Muscle layer of duodenum (tissue), 2 donors: ENCODE results near the gene KDM4C.
A peak's percentile ranks its signal among the peaks of the same experiment; 100 is the strongest.
"Not testable (repeated sequence)": the region's sequence is repeated elsewhere in the genome, so short reads cannot be mapped to it uniquely, and the experiment has no call there.

Source experiments
- H3K27ac ChIP-seq: one replicate; pipeline ENCODE4 v1.7.0; 2013; ENCODE audit warnings: mild to moderate bottlenecking, low read length
- H3K27me3 ChIP-seq: one replicate; pipeline ENCODE4 v1.7.0; 2013; ENCODE audit warnings: low read depth, mild to moderate bottlenecking, control low read depth, low read length
- H3K36me3 ChIP-seq, 2 donors: one replicate each; pipeline ENCODE4 v1.7.0; 2013; ENCODE audit warnings: low read length in 2 of 2, control low read depth in 1 of 2, mild to moderate bottlenecking in 1 of 2; ENCODE audit not compliant: insufficient read depth in 2 of 2, control insufficient read depth in 1 of 2
- H3K4me1 ChIP-seq, 2 donors: one replicate each; pipeline ENCODE4 v1.7.0; 2013; ENCODE audit warnings: low read length in 2 of 2, mild to moderate bottlenecking in 2 of 2, control low read depth in 1 of 2, moderate library complexity in 1 of 2; ENCODE audit not compliant: insufficient read depth in 2 of 2, control insufficient read depth in 1 of 2
- H3K4me3 ChIP-seq, 2 donors: one replicate each; pipeline ENCODE4 v1.7.0; 2013; ENCODE audit warnings: low read length in 2 of 2, low read depth in 1 of 2, mild to moderate bottlenecking in 1 of 2
- H3K9me3 ChIP-seq, 2 donors: one replicate each; pipeline ENCODE4 v1.7.0; 2013; ENCODE audit warnings: low read length in 2 of 2, control low read depth in 1 of 2, mild to moderate bottlenecking in 1 of 2; ENCODE audit not compliant: control insufficient read depth in 1 of 2
- donor health status: healthy.

KDM4C gene

GRCh38 chr9:6783753-6784152, 26.0 kb downstream of the KDM4C start:
- H3K9me3 ChIP-seq, result no peaks in the 10 kb centered on the region
- H3K27me3 ChIP-seq, result no peaks in the 10 kb centered on the region
- no peaks in the 10 kb centered on the region for H3K36me3 ChIP-seq
- H3K27ac ChIP-seq, result no peak overlapping the region
- no peak overlapping the region for H3K4me3 ChIP-seq
- peaks cover 10 to 22% of the 10 kb centered on the region in 2 donors for H3K4me1 ChIP-seq

DNA sequence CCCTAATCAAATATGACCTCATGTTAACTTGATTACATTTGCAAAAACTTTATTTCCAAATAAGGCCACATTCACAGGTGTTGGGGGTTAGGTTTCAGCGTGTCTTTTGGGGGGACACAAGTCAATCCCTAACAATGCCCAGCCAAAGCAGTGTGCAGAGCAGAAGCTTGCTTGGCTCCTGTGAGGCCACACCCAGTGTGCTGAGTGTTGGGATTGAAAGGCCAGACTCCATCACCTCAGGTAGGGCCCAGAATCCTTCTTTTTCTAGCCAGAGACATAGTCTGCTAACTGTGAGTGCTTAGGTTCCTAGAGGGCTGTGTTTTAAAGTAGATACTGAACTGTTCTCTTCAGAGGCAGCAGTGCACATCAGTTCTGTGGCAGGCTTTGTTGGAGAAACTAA, 27.9 kb downstream of the KDM4C start:
- Histone ChIP-seq H3K4me1 (peaks cover 10 to 13% of the 10 kb centered on the region in 2 donors), H3K27me3 (no peaks in the 10 kb centered on the region), H3K27ac (no peak overlapping the region), H3K4me3 (no peak overlapping the region), H3K36me3 (no peaks in the 10 kb centered on the region), H3K9me3 (no peaks in the 10 kb centered on the region)

DNA sequence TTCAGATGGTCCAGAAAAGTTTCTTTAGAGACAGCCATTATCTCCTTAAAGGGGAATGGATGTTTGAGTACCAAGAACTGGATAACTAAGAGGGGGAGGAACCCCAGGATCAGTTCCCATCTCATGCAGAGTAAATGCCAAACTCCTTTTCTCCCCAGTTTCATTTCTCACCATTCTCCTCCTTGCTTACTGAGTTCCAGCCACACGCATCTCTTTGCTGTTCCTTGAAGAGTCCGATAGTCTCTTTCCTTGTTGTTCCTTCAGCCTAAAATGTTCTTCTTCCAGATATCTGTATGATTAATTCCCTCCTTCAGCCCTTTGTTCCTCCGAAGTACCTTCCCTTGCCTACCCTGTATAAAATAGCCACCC, 30.0 kb downstream of the KDM4C start:
- no peaks in the 10 kb centered on the region for H3K27me3 ChIP-seq
- H3K4me1 ChIP-seq, result peaks cover 10% of the 10 kb centered on the region in 2 donors
- peak overlapping the region in 1 of 2 donors; percentile 9 for H3K4me3 ChIP-seq
- H3K36me3 ChIP-seq, result peaks cover 0 to under 1% of the 10 kb centered on the region in 2 donors
- peak overlapping the region; percentile 53 for H3K27ac ChIP-seq
- no peaks in the 10 kb centered on the region for H3K9me3 ChIP-seq

DNA sequence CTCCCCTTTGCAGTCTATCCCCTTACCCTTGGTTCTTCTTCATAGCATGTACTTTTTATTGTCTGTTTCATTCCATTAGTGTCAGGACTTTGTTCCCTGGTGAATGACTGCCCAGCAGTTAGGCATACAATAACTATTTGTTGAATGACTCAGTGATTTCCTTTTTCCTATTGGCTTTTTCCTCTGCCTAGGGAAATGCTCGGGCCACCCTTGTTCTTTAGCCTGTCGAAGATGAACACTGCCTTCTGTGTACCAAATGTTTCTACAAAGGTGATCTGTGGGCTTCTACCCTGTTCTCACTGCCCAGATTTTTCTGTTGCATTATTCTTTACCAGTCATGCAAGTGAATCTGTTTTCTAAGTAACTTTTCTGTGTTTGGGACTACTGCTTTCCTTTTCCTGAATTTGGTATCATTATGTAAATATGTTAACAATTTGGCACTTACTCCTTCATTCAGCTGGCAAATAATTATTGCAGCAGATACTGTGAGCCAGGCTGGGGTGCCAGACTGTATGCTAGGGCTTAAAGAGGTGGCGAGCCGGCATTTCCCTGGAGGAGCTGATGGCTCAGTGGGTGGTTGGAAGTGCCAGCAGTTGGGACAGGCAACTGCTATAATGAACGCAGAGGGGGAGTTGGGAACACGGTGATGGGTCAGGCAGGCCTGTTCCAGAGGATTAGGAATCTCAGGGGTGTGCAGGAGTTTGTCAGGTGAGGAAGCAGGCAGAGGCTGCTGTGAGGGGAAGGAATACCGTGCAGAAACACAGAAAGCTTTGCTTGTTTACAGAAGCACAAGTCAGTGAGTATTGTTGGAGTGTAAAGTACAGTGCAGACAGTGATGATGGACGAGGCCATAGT, 30.6 kb downstream of the KDM4C start:
- H3K4me3 ChIP-seq, result peak overlapping the region in 1 of 2 donors; percentile 9

DNA sequence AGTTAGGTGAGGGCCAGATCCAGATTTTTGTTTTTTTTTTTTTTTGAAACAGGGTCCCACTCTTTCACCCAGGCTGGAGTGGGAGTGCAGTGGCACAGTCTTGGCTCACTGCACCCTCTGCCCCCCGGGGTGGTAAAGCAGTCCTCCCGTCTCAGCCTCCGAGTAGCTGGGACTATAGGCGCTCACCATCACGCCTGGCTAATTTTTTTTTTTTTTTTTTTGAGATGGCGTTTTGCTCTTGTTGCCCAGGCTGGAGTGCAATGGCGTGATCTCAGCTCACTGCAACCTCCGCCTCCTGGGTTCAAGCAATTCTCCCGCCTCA, 31.2 kb downstream of the KDM4C start:
- not testable (repeated sequence) for H3K4me3 ChIP-seq

More for the DNA sequence above, 30.6 kb downstream of the KDM4C start:
- no peaks in the 10 kb centered on the region for H3K9me3 ChIP-seq
- peaks cover 10% of the 10 kb centered on the region in 2 donors for H3K4me1 ChIP-seq
- no peaks in the 10 kb centered on the region for H3K27me3 ChIP-seq
- H3K36me3 ChIP-seq, result peaks cover 0 to 3% of the 10 kb centered on the region in 2 donors
- H3K27ac ChIP-seq, result peak overlapping the region; percentile 53

GRCh38 chr9:6790866-6791265, 33.1 kb downstream of the KDM4C start:
- peaks cover 9 to 10% of the 10 kb centered on the region in 2 donors for H3K36me3 ChIP-seq
- H3K27ac ChIP-seq, result no peak overlapping the region
- no peak overlapping the region for H3K4me3 ChIP-seq
- no peaks in the 10 kb centered on the region for H3K27me3 ChIP-seq
- H3K9me3 ChIP-seq, result no peaks in the 10 kb centered on the region
- peaks cover 10% of the 10 kb centered on the region in 2 donors for H3K4me1 ChIP-seq

More for the DNA sequence above, 31.2 kb downstream of the KDM4C start:
- not testable (repeated sequence) for H3K36me3 ChIP-seq, H3K27ac ChIP-seq, H3K27me3 ChIP-seq, H3K9me3 ChIP-seq
- H3K4me1 ChIP-seq, result peaks cover 10% of the 10 kb centered on the region in 2 donors

- Histone ChIP-seq H3K4me1 (peaks cover 3 to 5% of the 10 kb centered on the region in 2 donors), H3K27ac (no peak overlapping the region), H3K9me3 (no peaks in the 10 kb centered on the region), H3K36me3 (peaks cover 9 to 14% of the 10 kb centered on the region in 2 donors), H3K27me3 (no peaks in the 10 kb centered on the region), H3K4me3 (no peak overlapping the region)
Observed at GRCh38 chr9:6793203-6793602, 35.4 kb downstream of the KDM4C start.

GRCh38 chr9:6794936-6795335, 37.2 kb downstream of the KDM4C start:
- no peak overlapping the region for H3K27ac ChIP-seq
- H3K4me1 ChIP-seq, result no peaks in the 10 kb centered on the region
- no peaks in the 10 kb centered on the region for H3K27me3 ChIP-seq
- H3K36me3 ChIP-seq, result peaks cover 9 to 14% of the 10 kb centered on the region in 2 donors
- no peak overlapping the region for H3K4me3 ChIP-seq
- no peaks in the 10 kb centered on the region for H3K9me3 ChIP-seq

GRCh38 chr9:6802926-6803325, 45.2 kb downstream of the KDM4C start:
- Histone ChIP-seq H3K4me3 (no peak overlapping the region), H3K9me3 (no peaks in the 10 kb centered on the region), H3K4me1 (no peaks in the 10 kb centered on the region), H3K27ac (no peak overlapping the region), H3K27me3 (no peaks in the 10 kb centered on the region), H3K36me3 (no peaks in the 10 kb centered on the region)

GRCh38 chr9:6805532-6805931, 47.8 kb downstream of the KDM4C start:
- H3K9me3 ChIP-seq, result no peaks in the 10 kb centered on the region
- no peak overlapping the region for H3K4me3 ChIP-seq
- H3K27ac ChIP-seq, result no peak overlapping the region
- H3K36me3 ChIP-seq, result no peaks in the 10 kb centered on the region
- no peaks in the 10 kb centered on the region for H3K4me1 ChIP-seq
- no peaks in the 10 kb centered on the region for H3K27me3 ChIP-seq

DNA sequence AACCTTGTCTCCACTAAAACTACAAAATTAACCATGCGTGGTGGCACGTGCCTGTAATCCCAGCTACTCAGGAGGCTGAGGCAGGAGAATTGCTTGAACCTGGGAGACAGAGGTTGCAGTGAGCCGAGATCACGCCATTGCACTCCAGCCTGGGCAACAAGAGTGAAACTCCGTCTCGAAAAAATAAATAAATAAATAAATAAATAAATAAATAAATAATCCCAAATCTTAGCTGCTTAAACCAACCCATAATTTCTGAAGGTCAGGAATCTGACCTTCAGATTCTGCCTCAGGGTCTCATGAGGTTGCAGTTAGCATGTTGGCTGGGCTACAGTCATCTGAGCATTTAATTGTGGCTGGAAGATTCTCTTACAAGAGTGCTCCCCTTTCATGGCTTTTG, 48.5 kb downstream of the KDM4C start:
- H3K9me3 ChIP-seq, H3K27me3 ChIP-seq, H3K36me3 ChIP-seq, H3K27ac ChIP-seq, H3K4me1 ChIP-seq, H3K4me3 ChIP-seq: not testable (repeated sequence)

DNA sequence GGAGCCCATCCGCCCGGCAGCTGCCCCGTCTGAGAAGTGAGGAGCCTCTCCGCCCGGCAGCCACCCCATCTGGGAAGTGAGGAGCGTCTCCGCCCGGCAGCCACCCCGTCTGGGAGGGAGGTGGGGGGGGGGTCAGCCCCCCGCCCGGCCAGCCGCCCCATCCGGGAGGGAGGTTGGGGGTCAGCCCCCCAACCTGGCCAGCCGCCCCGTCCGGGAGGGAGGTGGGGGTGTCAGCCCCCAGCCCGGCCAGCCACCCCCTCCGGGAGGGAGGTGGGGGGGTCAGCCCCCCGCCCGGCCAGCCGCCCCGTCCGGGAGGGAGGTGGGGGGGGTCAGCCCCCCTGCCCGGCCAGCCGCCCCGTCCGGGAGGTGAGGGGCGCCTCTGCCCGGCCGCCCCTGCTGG, 49.9 kb downstream of the KDM4C start:
- H3K4me1 ChIP-seq, H3K27ac ChIP-seq, H3K36me3 ChIP-seq, H3K4me3 ChIP-seq, H3K27me3 ChIP-seq, H3K9me3 ChIP-seq: not testable (repeated sequence)
